GM18873 (cell line): ENCODE measurements around the gene MAP1A.

Source experiments
- ATAC-seq: cut with Tn5 transposase; IDR thresholded peaks from one replicate; pipeline ENCODE4 v1.9.1; 2021; ENCODE audit warnings: mild to moderate bottlenecking, moderate library complexity, moderate number of reproducible peaks; ENCODE audit not compliant: unreplicated experiment, low FRiP score

The MAP1A gene

DNA sequence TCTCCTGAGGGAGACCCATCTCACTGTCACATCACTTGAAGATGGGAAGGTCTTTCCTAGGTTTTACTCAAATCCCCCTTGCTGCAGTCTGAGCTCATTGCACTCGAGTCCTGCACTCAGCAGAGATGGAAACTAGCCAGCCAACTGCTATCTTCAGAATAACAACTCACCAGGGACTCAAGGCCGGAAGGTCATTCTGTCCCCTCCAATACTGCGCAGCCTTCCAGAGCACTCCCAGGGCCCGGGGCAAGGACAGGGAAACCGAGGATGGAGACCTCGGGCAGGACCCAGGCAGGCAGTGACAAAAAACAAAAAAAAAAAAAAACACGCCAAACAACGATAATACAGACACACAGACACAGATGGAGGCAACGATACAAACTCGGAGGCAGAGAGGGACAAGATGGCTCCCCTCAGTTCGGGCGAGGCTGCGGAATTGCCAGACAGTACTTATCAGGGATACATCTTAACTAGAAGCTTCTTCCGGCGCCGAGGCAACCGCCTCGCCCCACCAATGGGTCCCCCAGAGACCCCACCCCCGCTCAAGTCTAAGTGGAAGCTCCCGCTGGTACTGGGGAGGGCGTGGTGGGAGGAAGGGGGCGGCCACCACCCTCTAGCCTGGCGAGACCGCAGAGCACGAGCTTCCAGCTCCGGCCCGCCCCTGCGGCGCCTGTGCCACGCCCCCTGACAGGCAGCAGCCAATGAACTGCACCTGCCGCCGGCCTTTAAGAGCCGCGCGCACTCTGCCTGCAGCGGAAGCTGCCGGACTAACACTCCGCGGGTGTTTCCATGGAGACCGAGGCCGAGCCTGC is 7.0 kb upstream of the MAP1A start:
- ATAC-seq, result peak; percentile 92

DNA sequence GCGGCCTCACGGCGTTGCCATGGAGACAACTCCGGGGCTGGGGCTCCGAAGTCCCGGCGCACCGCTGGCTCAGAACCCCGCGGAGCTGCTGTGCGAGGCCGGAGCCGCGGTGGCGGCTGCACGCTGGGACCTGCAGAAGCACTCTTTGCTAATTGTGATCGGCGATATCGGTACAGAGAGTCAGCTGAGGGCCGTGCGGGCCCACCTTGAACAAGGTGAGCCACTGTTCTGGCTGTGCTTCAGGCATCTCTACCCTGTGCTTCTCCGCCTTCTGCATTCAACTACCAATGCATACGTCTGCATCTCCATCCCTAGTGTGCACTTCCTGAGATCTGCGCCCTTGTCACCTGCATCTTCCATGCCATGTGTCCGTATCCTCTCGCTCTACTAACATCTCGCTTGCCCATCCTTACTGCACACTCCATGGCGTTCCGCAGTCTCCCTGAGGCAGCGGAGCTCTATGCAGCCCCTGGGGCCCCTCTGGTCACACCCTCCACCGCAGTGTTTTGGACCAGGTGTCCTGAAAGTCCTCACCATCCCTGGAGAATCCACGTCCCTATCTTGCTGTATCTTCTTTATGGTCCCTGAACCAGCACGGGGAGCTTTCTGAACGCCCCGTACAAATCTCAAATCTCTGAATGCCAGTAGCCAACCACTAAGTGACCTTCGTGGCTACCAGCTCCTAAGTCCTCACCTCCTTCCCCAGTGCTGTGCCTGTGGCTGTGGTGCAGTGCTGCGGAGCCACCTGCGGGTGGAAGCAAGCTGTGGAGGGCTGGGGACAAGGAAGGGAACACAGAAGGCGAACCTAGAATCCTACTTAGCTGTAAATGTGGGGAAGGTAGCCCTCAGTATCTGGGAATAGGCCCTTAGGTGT is 6.2 kb upstream of the MAP1A start:
- ATAC-seq, result no peak

DNA sequence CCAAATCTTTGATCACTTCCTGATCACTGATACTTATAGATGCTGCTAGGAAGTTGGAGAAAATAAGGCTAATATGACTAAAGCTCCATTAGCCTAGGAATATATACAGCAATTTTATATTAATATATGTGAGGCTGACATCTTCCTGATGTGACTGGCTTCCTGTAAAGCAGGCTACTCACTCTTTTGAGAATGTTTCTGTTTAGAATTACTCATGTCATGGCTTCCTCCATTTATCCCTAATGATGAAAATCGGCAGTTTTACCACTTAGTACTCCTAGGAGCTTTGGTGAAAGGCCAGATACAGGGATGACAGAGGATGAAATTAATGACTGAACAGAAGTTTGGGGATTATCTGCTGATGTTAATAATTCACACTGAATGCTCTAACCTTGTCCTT is 3.9 kb upstream of the MAP1A start:
- no peak for ATAC-seq

DNA sequence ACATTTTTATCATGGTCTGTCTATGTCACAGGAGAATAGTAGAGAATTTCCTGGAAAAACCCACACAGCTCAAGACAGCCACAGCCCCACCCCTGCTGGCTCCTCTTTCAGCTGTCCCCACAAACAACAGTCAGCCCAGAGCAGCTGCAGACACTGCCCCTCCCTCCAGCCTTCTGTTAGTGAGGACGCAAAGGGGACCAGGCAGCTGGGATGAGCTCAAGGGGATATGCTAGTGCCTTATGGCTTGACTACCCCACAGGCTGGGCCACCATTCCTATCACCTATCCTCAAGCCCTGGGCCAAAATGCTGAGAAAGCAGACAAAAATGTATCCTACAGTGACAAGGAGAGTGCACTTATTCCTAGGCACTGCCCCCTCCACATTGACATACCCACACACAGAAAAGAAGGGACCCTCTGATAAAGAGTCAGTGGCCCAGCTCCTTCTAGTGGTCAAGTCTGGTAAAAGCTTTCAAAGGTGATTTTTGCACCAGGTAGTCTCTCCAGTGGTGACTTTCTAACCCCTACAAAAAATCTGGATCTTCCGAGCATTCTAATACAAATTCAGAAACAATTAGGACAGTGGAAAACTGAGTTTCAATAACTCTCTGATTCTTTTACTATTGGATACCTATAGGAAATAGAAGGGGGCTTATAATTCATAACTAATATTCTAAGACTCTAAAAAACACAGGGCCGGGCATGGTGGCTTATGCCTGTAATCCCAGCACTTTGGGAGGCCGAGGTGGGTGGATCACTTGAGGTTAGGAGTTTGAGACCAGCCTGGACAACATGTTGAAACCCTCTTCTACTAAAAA is 3.0 kb upstream of the MAP1A start:
- ATAC-seq, result no peak

DNA sequence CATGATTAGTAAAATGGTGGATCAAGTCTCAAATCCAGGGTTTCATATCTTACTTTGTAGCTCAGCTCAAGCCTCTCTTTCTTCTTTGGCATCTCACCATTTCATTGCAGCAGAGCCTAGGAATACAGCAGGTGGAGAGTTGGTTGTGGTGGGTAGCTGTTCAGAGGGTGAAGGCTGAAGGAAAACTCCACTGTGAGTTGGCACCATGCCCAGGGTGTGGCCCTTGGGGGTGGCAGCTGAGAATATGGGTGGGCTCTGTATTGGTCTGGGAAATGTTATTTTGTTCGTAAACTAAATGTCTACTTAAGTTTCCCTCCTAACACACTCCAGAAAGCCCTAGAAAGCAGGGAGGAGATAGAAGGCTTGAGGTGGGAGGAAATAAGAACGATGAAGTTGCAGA is 1.7 kb upstream of the MAP1A start:
- no peak for ATAC-seq

DNA sequence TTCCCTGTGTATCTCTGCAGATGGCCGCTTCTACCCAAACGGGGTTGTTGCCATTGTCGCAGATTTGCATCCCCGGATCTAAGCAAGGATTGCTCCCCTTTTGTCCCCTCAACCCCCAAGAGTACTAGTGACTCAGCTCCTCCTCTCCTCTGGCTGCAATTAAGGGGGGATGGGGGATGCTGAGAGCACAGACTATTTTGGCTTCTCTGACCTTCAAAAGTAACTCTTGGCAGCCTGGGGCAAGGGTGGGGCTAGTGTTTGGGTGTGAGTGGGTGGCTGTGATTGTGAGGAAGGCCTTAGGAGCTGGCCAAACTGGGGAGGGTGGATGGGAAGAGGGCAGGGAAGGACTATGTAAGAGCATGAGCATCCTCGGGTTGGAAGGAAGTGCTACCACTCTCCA is 1.2 kb upstream of the MAP1A start:
- no peak for ATAC-seq

DNA sequence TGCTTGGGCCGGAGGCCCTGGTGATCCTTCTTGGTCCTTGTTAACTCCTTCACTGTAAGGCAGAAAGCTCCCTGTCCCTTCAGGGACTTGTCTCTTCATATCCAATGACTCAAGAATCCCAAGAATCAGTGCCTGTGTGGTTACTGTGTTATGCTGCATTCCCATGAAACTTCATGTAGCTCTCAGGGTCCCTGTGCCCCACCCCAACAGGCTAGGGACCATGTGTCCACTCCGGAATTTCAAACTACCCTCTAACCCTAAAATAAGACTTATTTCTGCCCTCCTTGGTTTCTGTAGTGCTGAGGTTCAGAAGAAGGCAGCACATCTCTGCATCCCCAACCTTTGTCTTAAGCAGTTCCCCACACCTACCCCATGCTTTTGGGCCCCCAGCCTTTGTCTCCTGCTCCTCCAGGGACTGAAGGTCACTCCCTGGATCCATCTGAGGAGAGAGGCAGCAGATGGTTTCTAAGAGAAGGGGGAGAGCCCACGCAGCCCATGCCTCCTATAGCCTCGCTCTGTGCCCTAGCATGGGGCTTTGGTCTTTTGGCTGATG is 531 bp upstream of the MAP1A start:
- no peak for ATAC-seq

DNA sequence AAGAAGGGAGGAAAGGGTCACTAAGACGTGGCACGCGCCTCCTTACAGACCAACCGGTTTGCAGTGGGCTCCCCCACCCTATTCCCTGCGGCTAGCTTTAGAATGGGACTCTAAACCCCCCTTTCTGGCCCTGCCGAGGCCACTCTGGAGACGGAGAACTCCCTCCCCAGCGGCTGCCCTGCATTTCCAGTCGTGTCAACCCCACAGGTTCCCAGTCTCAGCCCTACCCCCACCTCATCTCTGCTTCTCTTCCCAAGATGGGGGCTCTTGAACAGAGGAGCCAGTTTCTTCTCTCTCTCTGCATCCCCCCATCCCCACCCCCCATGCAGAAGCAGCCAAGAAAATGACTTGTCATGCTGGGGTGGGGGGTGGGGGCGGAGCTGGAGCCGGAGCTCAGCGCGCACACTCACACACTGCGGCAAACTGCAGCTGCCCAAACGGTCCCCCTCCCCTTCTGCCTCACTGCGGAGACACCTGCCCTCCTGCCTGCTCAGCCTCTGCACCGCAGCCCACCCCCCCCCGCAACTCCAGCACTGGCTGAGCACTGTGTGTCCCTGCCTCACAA is 871 bp downstream of the MAP1A start:
- no peak for ATAC-seq

DNA sequence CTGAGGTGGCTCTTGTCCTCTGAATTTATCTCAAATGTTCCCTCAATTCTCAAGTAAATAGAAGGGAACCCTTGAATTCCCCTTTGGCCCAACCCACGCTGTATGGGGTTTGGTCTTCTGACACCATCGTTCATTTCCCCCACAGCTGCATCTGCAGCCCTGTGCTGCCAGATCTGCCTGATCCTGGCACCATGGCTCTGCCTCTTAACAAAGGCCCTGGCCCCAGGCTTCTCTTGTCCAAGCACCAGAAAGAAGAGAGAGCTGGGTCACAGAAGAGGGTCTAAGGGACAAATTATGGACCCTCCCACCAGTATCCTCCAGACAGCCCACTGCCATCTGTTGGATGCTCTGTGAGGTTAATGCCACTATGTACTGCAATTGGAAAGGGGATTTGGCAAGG is 1.8 kb downstream of the MAP1A start:
- no peak for ATAC-seq

DNA sequence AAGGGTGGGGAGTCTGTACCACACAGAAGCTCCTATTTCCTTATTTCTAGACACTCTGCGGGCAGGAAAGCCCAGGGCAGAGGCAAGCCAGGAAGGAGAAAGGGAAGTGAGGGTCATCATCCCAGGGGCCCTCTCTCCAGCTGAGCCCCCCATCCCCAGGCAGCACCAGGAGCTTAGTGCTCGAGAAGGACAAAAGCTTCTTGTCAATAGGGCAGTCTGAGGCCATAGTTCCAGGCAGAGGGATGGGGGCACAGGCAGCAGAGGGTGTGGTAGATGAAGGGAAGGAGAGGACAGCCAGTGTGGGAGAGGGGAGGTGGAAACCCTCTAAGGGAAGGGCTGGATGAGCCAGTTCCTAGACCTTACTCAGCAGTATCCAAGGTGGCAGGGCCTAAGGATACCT is 2.7 kb downstream of the MAP1A start:
- ATAC-seq, result no peak

DNA sequence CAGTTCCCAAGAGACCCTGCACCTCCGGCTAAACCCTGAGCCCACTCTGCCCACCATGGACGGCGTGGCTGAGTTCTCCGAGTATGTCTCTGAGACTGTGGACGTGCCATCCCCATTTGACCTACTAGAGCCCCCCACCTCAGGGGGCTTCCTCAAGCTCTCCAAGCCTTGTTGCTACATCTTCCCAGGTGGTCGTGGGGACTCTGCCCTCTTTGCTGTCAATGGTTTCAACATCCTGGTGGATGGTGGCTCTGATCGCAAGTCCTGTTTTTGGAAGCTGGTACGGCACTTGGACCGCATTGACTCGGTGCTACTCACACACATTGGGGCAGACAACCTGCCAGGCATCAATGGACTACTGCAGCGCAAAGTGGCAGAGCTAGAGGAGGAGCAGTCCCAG is 4.0 kb downstream of the MAP1A start:
- no peak for ATAC-seq

DNA sequence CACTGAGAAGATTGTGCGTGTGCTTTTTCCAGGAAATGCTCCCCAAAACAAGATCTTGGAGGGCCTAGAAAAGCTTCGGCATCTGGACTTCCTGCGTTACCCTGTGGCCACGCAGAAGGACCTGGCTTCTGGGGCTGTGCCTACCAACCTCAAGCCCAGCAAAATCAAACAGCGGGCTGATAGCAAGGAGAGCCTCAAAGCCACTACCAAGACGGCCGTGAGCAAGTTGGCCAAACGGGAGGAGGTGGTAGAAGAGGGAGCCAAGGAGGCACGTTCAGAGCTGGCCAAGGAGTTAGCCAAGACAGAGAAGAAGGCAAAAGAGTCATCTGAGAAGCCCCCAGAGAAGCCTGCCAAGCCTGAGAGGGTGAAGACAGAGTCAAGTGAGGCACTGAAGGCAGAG is 4.8 kb downstream of the MAP1A start:
- no peak for ATAC-seq

DNA sequence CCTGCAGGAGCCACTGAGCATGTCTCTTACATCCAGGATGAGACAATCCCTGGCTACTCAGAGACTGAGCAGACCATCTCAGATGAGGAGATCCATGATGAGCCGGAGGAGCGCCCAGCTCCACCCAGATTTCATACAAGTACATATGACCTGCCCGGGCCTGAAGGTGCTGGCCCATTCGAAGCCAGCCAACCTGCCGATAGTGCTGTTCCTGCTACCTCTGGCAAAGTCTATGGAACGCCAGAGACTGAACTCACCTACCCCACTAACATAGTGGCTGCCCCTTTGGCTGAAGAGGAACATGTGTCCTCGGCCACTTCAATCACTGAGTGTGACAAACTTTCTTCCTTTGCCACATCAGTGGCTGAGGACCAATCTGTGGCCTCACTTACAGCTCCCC is 6.2 kb downstream of the MAP1A start:
- no peak for ATAC-seq

DNA sequence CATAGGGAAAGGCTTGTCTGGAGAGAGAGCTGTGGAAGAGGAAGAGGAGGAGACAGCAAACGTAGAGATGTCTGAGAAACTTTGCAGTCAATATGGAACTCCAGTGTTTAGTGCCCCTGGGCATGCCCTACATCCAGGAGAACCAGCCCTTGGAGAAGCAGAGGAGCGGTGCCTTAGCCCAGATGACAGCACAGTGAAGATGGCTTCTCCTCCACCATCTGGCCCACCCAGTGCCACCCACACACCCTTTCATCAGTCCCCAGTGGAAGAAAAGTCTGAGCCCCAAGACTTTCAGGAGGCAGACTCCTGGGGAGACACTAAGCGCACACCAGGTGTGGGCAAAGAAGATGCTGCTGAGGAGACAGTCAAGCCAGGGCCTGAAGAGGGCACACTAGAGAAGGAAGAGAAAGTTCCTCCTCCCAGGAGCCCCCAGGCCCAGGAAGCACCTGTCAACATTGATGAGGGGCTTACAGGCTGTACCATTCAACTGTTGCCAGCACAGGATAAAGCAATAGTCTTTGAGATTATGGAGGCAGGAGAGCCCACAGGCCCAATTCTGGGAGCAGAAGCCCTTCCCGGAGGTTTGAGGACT is 6.9 kb downstream of the MAP1A start:
- no peak for ATAC-seq

DNA sequence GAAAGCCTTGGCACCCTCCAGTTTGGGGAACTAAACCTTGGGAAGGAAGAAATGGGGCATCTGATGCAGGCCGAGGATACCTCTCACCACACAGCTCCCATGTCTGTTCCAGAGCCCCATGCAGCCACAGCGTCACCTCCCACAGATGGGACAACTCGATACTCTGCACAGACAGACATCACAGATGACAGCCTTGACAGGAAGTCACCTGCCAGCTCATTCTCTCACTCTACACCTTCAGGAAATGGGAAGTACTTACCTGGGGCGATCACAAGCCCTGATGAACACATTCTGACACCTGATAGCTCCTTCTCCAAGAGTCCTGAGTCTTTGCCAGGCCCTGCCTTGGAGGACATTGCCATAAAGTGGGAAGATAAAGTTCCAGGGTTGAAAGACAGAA is 7.7 kb downstream of the MAP1A start:
- no peak for ATAC-seq

DNA sequence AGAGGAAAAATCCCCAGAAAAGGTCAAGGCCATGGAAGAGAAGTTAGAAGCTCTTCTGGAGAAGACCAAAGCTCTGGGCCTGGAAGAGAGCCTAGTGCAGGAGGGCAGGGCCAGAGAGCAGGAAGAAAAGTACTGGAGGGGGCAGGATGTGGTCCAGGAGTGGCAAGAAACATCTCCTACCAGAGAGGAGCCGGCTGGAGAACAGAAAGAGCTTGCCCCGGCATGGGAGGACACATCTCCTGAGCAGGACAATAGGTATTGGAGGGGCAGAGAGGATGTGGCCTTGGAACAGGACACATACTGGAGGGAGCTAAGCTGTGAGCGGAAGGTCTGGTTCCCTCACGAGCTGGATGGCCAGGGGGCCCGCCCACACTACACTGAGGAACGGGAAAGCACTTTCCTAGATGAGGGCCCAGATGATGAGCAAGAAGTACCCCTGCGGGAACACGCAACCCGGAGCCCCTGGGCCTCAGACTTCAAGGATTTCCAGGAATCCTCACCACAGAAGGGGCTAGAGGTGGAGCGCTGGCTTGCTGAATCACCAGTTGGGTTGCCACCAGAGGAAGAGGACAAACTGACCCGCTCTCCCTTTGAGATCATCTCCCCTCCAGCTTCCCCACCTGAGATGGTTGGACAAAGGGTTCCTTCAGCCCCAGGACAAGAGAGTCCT is 9.0 kb downstream of the MAP1A start:
- ATAC-seq, result no peak

DNA sequence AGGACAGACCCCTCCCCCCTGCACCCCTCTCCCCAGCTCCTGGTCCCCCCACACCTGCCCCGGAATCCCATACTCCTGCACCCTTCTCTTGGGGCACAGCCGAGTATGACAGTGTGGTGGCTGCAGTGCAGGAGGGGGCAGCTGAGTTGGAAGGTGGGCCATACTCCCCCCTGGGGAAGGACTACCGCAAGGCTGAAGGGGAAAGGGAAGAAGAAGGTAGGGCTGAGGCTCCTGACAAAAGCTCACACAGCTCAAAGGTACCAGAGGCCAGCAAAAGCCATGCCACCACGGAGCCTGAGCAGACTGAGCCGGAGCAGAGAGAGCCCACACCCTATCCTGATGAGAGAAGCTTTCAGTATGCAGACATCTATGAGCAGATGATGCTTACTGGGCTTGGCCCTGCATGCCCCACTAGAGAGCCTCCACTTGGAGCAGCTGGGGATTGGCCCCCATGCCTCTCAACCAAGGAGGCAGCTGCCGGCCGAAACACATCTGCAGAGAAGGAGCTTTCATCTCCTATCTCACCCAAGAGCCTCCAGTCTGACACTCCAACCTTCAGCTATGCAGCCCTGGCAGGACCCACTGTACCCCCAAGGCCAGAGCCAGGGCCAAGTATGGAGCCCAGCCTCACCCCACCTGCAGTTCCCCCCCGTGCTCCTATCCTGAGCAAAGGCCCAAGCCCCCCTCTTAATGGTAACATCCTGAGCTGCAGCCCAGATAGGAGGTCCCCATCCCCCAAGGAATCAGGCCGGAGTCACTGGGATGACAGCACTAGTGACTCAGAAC is 9.8 kb downstream of the MAP1A start:
- no peak for ATAC-seq

DNA sequence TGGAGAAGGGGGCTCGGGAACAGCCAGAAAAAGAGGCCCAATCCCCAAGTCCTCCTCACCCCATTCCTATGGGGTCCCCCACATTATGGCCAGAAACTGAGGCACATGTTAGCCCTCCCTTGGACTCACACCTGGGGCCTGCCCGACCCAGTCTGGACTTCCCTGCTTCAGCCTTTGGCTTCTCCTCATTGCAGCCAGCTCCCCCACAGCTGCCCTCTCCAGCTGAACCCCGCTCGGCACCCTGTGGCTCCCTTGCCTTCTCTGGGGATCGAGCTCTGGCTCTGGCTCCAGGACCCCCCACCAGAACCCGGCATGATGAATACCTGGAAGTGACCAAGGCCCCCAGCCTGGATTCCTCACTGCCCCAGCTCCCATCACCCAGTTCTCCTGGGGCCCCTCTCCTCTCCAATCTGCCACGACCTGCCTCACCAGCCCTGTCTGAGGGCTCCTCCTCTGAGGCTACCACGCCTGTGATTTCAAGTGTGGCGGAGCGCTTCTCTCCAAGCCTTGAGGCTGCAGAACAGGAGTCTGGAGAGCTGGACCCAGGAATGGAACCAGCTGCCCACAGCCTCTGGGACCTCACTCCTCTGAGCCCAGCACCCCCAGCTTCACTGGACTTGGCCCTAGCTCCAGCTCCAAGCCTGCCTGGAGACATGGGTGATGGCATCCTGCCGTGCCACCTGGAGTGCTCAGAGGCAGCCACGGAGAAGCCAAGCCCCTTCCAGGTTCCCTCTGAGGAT is 10.6 kb downstream of the MAP1A start:
- no peak for ATAC-seq
